ENCODE results near the gene HP1BP3. TPM values are rescaled to one million over a fixed set of nuclear protein-coding genes. Genes with fewer than 3 reads are reported as not detected.

Gene HP1BP3
- total RNA-seq, 1 donor: 258 TPM

DNA sequence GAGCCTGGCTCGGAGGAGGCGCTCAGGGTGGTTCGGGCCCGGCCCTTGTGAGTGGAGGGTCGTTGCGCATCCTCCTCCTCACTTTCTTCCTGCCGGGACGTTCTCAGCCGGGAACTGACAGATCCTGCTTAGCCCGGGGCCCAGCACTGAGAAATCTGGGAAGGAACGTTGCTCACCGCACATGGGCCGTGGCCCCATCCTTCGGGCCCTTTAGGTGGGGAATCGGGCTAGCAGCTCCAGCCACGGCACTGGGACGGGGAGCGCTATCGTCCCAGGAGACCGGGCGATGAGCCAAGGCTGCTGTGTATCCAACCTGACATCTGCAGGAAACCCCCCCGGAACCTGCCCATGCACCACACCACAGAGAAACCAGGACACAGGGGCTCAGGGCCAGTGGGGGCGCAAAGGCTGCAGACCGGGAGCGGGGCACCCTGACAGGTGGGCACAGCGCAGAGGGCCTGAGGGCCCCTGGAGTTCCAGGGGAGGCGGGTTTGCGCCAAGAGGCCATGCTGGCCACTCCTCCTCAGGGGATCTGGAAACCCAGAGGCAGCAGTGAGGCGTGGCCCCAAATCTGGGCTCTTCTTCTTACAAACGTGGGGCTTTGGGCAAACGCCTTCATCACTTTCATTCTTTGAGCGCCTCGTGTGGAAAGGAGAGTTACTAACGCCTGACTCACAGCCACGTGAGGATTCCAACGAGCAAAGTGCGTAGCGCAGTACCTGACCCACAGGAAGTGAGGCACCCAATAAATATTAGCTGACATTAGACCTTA is 54.3 kb downstream of the HP1BP3 start, which contains the start of gene SH2D5:
SH2D5 (minus strand) TSS at position 116 of the 772 bp plus-strand sequence. CDS start 4,659 bp downstream, outside the sequence.
- TF ChIP-seq, protein P1, sequence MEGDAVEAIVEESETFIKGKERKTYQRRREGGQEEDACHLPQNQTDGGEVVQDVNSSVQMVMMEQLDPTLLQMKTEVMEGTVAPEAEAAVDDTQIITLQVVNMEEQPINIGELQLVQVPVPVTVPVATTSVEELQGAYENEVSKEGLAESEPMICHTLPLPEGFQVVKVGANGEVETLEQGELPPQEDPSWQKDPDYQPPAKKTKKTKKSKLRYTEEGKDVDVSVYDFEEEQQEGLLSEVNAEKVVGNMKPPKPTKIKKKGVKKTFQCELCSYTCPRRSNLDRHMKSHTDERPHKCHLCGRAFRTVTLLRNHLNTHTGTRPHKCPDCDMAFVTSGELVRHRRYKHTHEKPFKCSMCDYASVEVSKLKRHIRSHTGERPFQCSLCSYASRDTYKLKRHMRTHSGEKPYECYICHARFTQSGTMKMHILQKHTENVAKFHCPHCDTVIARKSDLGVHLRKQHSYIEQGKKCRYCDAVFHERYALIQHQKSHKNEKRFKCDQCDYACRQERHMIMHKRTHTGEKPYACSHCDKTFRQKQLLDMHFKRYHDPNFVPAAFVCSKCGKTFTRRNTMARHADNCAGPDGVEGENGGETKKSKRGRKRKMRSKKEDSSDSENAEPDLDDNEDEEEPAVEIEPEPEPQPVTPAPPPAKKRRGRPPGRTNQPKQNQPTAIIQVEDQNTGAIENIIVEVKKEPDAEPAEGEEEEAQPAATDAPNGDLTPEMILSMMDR (IDR thresholded peaks at IDR 0.05; ENCODE audit: insufficient read depth, low read depth, low read length): peak; percentile 25
- peak; percentile 97 for DNase-seq (ENCODE audit: low read depth)
- peak within 1 kb of the TSS; percentile 62 for H3K4me3 ChIP-seq (ENCODE audit: low read depth, low read length)

DNA sequence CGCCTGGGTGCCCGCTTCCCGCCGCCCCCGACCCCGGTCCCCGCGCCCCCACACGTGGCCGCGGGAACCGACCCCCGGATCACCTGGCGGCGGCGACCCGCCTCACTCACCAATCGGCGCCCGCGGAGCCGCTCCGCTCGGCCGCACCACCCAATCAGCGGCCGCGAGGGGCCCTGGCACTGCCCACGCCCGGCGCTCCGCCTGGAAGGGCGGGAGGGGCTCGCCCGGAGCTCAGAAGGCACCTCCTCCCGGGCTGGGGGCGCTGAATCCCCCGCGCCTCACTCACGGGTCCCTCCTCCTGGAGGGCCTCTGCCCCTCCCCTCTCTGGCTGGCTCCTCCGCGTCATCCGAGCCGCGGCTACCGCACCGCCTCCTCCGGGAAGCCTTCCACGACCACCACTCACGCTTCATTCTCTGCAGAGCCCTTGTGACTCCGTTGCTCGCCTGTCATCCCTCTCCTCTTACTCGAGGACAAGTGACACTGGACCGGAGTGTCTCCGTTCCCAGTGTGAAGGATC is 55.0 kb downstream of the HP1BP3 start:
- peak; percentile 55 for DNase-seq (ENCODE audit: low read depth)
- TF ChIP-seq, protein P1 (IDR thresholded peaks at IDR 0.05; ENCODE audit: insufficient read depth, low read depth, low read length): no peak
- H3K4me3 ChIP-seq (ENCODE audit: low read depth, low read length): peak overlapping the region; percentile 62

DNA sequence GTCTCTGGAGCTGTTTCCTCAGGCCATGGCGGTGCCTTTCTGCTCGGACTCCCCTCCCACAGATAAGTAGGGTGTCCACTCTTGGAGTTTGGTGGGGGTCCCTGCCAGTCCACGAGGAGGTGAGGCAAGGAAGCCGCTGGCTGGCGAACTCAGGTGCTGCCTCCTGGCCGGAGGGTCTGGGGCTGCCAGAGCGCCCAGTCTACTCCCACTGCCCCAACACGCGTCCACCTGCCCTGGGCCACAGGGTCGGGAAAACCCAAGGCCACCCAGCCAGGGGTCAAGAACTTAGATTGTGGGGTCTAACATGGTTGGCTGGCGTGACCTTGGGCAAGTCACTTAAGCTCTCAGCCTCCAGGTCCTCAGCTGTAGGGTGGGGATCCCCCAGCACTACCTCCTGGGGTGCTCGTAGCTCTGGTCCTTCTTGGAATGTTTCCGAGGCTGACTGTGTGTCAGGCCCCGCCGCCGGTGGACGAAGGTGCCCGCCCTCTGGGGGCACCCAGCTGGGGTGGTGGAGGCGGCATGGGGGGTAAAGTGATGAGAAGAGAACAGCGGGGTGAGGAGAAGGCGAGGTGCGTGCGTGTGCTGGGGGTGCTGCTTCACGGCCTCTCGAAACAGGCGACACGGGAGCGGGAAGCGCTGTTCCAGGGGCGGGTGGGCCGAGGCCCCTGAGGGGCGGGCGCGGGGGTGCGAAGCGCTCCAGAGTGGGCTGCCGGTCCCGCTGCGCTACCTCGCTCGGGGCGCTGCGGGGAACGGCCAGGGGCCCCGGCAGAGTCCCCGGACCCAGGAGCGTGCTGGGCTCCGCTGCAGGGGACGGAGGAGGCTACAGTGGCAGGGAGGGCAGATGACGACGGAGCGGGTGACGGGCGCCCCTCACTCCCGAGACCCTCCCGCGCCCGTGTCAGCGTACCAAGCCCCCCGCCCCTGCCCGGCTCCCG is 55.8 kb downstream of the HP1BP3 start:
- DNase-seq (ENCODE audit: low read depth): no peak
- H3K4me3 ChIP-seq (ENCODE audit: low read depth, low read length): peak overlapping the region; percentile 62
- TF ChIP-seq, protein P1 (IDR thresholded peaks at IDR 0.05; ENCODE audit: insufficient read depth, low read depth, low read length): no peak

DNA sequence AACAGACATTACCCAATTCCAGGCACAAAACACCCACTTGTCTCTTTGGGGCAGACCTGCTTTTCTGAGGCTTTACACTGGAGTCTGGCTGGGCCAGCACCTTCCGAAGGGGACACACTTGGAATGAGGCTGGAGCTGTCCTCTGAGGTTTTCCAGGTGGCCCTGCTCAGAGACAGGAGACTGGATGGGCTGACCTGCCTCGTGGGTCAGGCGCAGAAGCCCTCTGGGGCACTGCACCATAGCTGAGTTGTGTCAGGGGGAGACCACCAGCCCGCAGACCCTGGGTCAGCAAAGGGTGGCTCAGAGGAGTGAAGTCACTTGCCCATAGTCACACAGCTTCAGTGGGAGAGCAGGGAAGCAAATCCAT is 56.4 kb downstream of the HP1BP3 start:
- TF ChIP-seq, protein P1 (IDR thresholded peaks at IDR 0.05; ENCODE audit: insufficient read depth, low read depth, low read length): no peak
- H3K4me3 ChIP-seq (ENCODE audit: low read depth, low read length): no peak overlapping the region
- no peak for DNase-seq (ENCODE audit: low read depth)

DNA sequence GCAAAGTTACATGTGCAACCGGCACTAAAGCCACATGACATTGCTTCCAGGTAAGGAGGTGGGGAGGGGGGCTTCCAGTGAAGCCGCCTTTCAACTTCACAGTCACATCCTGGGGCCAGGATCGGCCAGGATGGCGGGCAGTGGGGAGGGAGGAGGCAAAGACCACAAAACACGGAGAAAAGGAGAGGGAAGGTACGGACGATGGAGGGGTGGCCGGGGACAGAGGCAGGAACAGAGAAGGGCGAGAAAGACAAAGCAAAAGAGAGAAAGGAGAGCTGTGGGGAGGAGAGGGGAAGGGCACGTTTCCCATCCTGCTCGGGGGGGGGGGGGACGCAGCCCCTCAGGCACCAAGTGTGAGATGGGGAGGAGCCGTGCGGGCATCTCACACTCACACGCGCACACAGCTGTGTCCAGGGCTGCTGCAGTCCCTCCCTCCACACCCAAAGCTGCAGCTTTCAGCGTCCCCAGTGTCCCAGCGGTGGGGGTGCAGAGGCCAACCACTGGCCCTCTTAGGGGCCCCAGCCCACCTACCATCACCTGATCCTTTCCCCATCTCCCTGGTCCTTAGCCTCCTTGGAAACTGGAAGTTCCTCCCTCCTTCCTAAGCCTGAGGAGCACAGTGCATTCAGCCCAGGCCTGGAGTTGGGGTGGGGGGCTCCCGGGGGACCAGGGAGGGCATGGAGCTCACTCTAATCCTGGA is 57.0 kb downstream of the HP1BP3 start:
- TF ChIP-seq, protein P1 (IDR thresholded peaks at IDR 0.05; ENCODE audit: insufficient read depth, low read depth, low read length): no peak
- no peak overlapping the region for H3K4me3 ChIP-seq (ENCODE audit: low read depth, low read length)

More for the DNA sequence above, 57.0 kb downstream of the HP1BP3 start:
- DNase-seq (ENCODE audit: low read depth): no peak
